GM12891 (cell line): ENCODE measurements around the gene GYPE.
"Not testable (repeated sequence)": the region's sequence is repeated elsewhere in the genome, so short reads cannot be mapped to it uniquely, and the experiment has no call there.

Experiments used
- PAX5 ChIP-seq: IDR thresholded peaks from 2 replicates; pipeline ENCODE4 v1.6.1; 2011; ENCODE audit warnings: low read length, moderate library complexity, mild to moderate bottlenecking; ENCODE audit not compliant: insufficient read depth, severe bottlenecking
- POLR2A ChIP-seq: IDR thresholded peaks from 2 replicates; pipeline ENCODE4 v1.6.1; 2011; ENCODE audit warnings: low read depth, low read length, control low read depth
- POLR2AphosphoS5 ChIP-seq: IDR thresholded peaks from 2 replicates; pipeline ENCODE4 v1.6.1; 2011; ENCODE audit warnings: low read depth, low read length, control low read depth
- TAF1 ChIP-seq: IDR thresholded peaks from 2 replicates; pipeline ENCODE4 v1.6.1; 2011; ENCODE audit warnings: low read depth, low read length, control low read depth

- not testable (repeated sequence) for TF ChIP-seq POLR2A, POLR2AphosphoS5, TAF1, PAX5
Measured at GRCh38 chr4:143834196-143834595, 71.2 kb downstream of the GYPE start.
